ENCODE measurements around the gene GFAP. TPM values are rescaled to one million over a fixed set of nuclear protein-coding genes. Genes with fewer than 3 reads are reported as not detected.

GFAP gene
- total RNA-seq, 2 experiments from 2014 or later, result not detected

- Mint-ChIP-seq H3K4me1 (ENCODE audit: low read depth) (peaks cover 17% of the 10 kb centered on the region), H3K36me3 (ENCODE audit: low read depth) (no peaks in the 10 kb centered on the region), H3K27me3 (ENCODE audit: low read depth) (peaks cover 33% of the 10 kb centered on the region), H3K9me3 (ENCODE audit: insufficient read depth) (no peaks in the 10 kb centered on the region), H3K27ac (no peak overlapping the region), H3K4me3 (no peak overlapping the region)
- ChIA-PET CTCF (interaction anchor here (2.0 kb wide), 1 partner anchor 108 kb away, joined by 6 read pairs; no protein-coding TSS in a partner anchor), POLR2A (no interaction called here)
- DNase-seq, result no peak
- ATAC-seq, result no peak
Measured at GRCh38 chr17:44913676-44914075, 1.6 kb downstream of the GFAP start.

DNA sequence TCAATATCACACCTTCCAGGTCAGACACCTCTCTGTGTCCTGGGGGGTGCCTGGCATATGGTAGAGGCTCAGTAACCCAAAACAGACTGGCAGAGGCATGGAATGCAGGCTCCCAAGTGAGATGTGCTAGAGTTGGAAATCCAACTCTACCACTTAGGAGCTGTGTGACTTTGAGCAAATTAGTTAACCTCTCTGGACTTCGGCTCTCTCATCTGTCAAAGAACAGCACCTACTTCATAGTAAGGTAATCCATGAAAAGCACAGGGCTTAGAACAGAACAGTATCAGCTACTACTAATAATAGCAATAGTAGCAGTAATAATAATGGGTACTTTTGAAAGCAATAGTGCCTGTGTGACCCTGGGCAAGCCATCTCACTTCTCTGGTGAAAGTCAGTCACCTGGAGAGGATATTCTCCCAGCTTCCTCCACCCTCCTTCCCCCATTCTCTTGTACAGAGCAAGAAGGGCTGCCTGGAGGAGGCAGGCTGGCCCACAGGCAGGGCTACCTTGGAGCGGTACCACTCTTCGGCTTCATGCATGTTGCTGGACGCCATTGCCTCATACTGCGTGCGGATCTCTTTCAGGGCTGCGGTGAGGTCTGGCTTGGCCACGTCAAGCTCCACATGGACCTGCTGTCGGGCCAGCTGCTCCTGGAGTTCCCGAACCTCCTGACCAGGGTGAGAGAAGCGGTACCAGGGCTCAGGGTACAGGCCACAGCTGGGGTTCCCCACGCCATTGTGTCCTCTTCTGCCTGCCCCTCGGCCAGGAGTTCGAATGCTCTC, 2.3 kb downstream of the GFAP start:
- DNase-seq (no peak), ATAC-seq (no peak)
- Mint-ChIP-seq H3K4me1 (ENCODE audit: low read depth) (peaks cover 17% of the 10 kb centered on the region), H3K36me3 (ENCODE audit: low read depth) (no peaks in the 10 kb centered on the region), H3K27me3 (ENCODE audit: low read depth) (peaks cover 33% of the 10 kb centered on the region), H3K4me3 (no peak overlapping the region), H3K9me3 (ENCODE audit: insufficient read depth) (no peaks in the 10 kb centered on the region), H3K27ac (no peak overlapping the region)
- ChIA-PET CTCF (interaction anchor here (0.8 to 2.0 kb wide), 2 partner anchors 108 to 109 kb away, joined by 3 to 6 read pairs; no protein-coding TSS in a partner anchor), POLR2A (interaction anchor here (0.7 to 1.5 kb wide), 2 partner anchors 13 to 109 kb away, joined by 4 read pairs; no protein-coding TSS in a partner anchor)

- CTCF ChIA-PET, result interaction anchor here (0.7 to 2.8 kb wide), 9 partner anchors 9 to 224 kb away, joined by 3 to 26 read pairs (median 6); partner anchors contain the start of genes ACBD4 and EFTUD2
Measured at GRCh38 chr17:44911133-44912001, 3.9 kb downstream of the GFAP start.

DNA sequence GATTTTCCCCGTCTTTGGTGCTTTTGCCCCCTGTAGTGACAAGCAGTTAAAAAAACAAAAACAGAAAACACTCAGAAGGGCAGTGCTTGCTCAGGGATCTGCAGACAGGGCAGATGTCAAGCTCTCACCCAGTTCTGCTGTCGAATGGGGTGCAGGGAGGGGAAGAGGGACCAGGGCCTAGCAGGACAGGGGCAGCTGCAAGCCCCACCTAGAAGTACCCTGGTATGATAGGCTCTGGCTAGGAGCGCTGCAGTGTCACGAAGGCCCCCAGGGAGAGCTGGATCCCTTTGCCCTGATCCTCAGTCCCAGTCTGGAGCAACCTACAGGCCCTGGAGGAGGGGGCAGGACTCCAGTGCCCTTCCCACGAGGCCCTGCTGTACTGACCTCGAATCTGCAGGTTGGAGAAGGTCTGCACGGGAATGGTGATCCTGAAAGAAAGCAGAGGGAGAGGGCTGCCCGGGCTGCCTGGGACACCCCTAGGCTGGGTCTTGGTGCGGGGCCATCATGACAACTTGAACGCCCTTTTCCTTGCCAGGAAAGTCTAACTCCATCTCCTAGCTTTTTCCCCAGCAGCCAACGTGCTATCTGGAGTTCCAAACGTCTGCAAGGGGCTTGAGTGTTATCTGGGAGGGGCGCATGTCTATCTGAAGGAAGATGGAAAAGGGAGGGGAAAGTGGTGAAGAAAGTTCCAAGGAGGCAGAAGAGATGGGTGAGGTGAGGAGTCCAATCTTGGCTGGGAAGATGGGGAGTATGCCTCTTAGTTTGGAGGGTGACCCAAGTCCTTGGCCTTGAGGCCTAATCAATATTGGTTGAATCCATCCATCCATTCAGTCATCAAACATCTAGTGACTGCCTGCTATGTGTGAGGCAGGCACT, 4.8 kb downstream of the GFAP start:
- ChIA-PET POLR2A (interaction anchor here (0.8 to 2.4 kb wide), 2 partner anchors 11 to 21 kb away, joined by 3 to 9 read pairs; partner anchors contain the start of gene EFTUD2), CTCF (interaction anchor here (0.9 to 2.8 kb wide), 9 partner anchors 8 to 225 kb away, joined by 3 to 26 read pairs (median 6); partner anchors contain the start of genes ACBD4 and EFTUD2)
- no peaks in the 10 kb centered on the region for H3K9me3 Mint-ChIP-seq (ENCODE audit: insufficient read depth)
- H3K36me3 Mint-ChIP-seq (ENCODE audit: low read depth), result no peaks in the 10 kb centered on the region
- DNase-seq (no peak), ATAC-seq (no peak)
- peaks cover 33% of the 10 kb centered on the region for H3K27me3 Mint-ChIP-seq (ENCODE audit: low read depth)
- H3K4me1 Mint-ChIP-seq (ENCODE audit: low read depth), result peaks cover 17% of the 10 kb centered on the region
- no peak overlapping the region for H3K4me3 Mint-ChIP-seq
- H3K27ac Mint-ChIP-seq, result no peak overlapping the region

More at GRCh38 chr17:44911133-44912001, 3.9 kb downstream of the GFAP start:
- H3K27me3 Mint-ChIP-seq (ENCODE audit: low read depth), result peaks cover 33% of the 10 kb centered on the region
- H3K9me3 Mint-ChIP-seq (ENCODE audit: insufficient read depth), result no peaks in the 10 kb centered on the region
- POLR2A ChIA-PET, result interaction anchor here (0.8 to 2.4 kb wide), 3 partner anchors 12 to 110 kb away, joined by 3 to 9 read pairs (median 4); partner anchors contain the start of gene EFTUD2
- H3K27ac Mint-ChIP-seq, result no peak overlapping the region
- peak; percentile 72 for DNase-seq
- no peaks in the 10 kb centered on the region for H3K36me3 Mint-ChIP-seq (ENCODE audit: low read depth)
- no peak overlapping the region for H3K4me3 Mint-ChIP-seq
- peak; percentile 84 for ATAC-seq
- H3K4me1 Mint-ChIP-seq (ENCODE audit: low read depth), result peaks cover 17% of the 10 kb centered on the region

GRCh38 chr17:44909681-44910144, 5.6 kb downstream of the GFAP start:
- no peaks in the 10 kb centered on the region for H3K9me3 Mint-ChIP-seq (ENCODE audit: insufficient read depth)
- no peak overlapping the region for H3K4me3 Mint-ChIP-seq
- DNase-seq (no peak), ATAC-seq (no peak)
- ChIA-PET CTCF (interaction anchor here (1.0 to 2.8 kb wide), 7 partner anchors 9 to 226 kb away, joined by 3 to 26 read pairs (median 6); partner anchors contain the start of genes ACBD4 and EFTUD2), POLR2A (interaction anchor here (2.4 kb wide), 1 partner anchor 10 kb away, joined by 9 read pairs; the partner anchor contains the start of gene EFTUD2)
- H3K27me3 Mint-ChIP-seq (ENCODE audit: low read depth), result peaks cover 37% of the 10 kb centered on the region
- peaks cover 17% of the 10 kb centered on the region for H3K4me1 Mint-ChIP-seq (ENCODE audit: low read depth)
- H3K36me3 Mint-ChIP-seq (ENCODE audit: low read depth), result no peaks in the 10 kb centered on the region
- H3K27ac Mint-ChIP-seq, result no peak overlapping the region

GRCh38 chr17:44908761-44909326, 6.5 kb downstream of the GFAP start:
- H3K4me3 Mint-ChIP-seq, result no peak overlapping the region
- ChIA-PET POLR2A (interaction anchor here (2.4 kb wide), 1 partner anchor 10 kb away, joined by 9 read pairs; the partner anchor contains the start of gene EFTUD2), CTCF (interaction anchor here (1.0 to 2.6 kb wide), 2 partner anchors 9 to 35 kb away, joined by 3 to 26 read pairs; partner anchors contain the start of gene EFTUD2)
- no peaks in the 10 kb centered on the region for H3K36me3 Mint-ChIP-seq (ENCODE audit: low read depth)
- no peak overlapping the region for H3K27ac Mint-ChIP-seq
- peaks cover 17% of the 10 kb centered on the region for H3K4me1 Mint-ChIP-seq (ENCODE audit: low read depth)
- H3K27me3 Mint-ChIP-seq (ENCODE audit: low read depth), result peaks cover 37% of the 10 kb centered on the region
- no peaks in the 10 kb centered on the region for H3K9me3 Mint-ChIP-seq (ENCODE audit: insufficient read depth)
- no peak for ATAC-seq
- DNase-seq, result no peak

DNA sequence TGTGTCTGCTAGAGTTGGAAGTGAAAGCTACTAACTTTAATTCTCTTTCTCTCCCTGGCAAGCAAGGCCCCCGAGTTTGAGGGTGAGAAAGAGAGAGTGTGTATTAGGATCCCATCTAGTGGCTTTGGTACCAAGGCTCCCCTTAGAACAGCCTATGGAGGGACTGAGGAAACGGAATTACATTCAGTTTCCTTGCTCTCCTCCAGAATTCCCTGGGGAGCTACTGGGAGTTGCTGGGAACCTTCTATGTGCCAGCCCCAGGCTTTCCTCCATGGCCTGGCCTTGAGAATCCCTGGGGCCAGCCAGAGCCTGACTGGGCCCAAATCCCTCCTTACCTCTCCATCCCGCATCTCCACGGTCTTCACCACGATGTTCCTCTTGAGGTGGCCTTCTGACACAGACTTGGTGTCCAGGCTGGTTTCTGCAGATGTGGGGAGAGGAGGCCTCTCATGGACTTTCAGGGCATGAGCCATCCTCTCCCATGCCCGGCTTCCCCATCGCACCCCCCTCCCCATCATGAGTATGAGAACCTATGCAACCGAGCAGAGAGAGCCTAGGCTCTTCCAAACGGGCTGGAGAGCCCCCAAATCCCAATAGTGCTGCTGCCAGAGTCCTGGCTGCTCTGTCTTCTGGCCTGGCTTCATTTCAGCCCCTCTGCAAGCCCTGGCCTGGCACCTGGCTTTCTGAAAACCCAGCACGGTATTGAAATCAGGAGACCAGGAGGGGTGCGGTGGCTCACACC, 7.4 kb downstream of the GFAP start:
- H3K27me3 Mint-ChIP-seq (ENCODE audit: low read depth), result peaks cover 30% of the 10 kb centered on the region
- no peaks in the 10 kb centered on the region for H3K36me3 Mint-ChIP-seq (ENCODE audit: low read depth)
- peaks cover 13% of the 10 kb centered on the region for H3K4me1 Mint-ChIP-seq (ENCODE audit: low read depth)
- no peak overlapping the region for H3K4me3 Mint-ChIP-seq
- H3K27ac Mint-ChIP-seq, result no peak overlapping the region
- ChIA-PET POLR2A (no interaction called here), CTCF (interaction anchor here (0.6 kb wide), 1 partner anchor 192 kb away, joined by 3 read pairs; no protein-coding TSS in a partner anchor)
- DNase-seq (no peak), ATAC-seq (no peak)
- H3K9me3 Mint-ChIP-seq (ENCODE audit: insufficient read depth), result no peaks in the 10 kb centered on the region

DNA sequence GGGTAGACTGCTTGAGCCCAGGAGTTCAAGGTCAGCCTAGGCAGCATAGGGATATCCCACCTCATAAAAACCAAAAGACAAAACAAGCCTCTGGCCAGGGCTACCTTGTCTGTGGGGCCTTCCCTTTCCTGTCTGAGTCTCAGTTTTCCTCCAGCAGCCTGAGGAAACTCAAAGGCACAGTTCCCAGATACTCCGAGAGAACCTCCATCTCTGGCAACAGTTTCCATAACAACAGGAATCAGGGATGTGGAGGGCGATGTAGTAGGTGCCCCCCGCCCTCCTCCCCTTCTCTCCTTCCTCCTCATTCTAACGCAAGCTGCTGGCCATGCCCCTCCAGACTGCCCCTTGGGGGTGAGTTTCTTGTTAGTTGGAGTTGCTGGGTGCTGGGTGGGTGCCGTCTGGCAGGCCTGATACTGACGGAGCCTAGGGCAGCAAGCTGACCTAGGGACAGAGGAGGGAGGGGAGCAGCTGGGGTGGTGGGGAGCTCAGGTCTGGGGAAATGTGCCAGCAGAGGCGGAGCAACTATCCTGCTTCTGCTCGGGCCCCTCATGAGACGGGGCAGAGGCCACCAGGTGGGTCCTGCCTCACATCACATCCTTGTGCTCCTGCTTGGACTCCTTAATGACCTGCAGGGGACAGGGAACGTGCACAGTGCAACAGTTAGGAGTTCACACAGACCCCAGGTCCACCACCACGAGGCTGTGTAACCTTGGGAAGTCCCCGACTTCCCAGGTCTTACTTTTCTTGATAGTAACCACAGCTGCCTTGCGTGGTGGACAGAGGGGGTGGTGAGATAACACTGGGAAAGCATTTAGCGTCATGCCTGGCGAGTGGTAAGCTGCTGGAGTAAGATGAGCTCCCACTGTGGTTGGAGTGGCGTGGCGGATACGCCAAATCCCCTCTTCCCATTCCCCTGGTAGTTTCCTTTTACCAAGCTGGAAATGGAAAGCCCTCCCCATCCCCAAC, 8.3 kb downstream of the GFAP start:
- H3K27ac Mint-ChIP-seq, result no peak overlapping the region
- H3K27me3 Mint-ChIP-seq (ENCODE audit: low read depth), result peaks cover 22% of the 10 kb centered on the region
- H3K36me3 Mint-ChIP-seq (ENCODE audit: low read depth), result no peaks in the 10 kb centered on the region
- ATAC-seq (no peak), DNase-seq (no peak)
- POLR2A ChIA-PET, result no interaction called here
- H3K4me3 Mint-ChIP-seq, result no peak overlapping the region
- no peaks in the 10 kb centered on the region for H3K9me3 Mint-ChIP-seq (ENCODE audit: insufficient read depth)
- CTCF ChIA-PET, result interaction anchor here (0.6 kb wide), 1 partner anchor 193 kb away, joined by 3 read pairs; no protein-coding TSS in a partner anchor
- H3K4me1 Mint-ChIP-seq (ENCODE audit: low read depth), result peaks cover 9% of the 10 kb centered on the region

DNA sequence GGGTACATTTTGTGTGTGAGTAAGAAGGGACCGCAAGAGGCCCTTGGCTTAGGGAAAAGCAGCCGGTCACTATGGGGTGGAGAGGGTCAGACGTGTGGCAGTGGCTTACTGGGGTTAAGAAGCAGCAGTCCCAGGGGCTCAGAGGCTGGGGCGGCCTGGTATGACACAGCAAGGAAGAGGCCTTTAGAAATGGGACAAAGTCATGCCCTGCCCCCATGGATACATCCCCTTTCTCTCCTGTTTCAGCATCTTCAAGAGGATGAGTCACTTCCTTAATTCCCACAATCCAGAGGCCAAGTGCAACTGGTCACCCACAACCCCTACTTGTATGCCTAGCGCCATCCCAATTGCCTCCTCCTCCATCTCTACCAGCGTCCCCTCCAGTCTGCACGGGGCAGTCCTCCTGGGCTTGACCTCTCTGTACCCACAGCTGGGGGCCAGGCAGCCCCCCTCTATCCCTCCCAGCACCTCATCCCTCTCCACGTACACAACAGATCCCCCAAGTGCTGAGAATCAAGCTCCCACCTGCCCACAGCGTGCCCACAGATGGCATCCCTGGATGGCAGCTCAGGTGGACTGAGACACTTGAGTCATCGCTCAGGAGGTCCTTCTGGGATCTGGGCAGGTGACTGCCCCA, 9.2 kb downstream of the GFAP start:
- ATAC-seq, result no peak
- H3K36me3 Mint-ChIP-seq (ENCODE audit: low read depth), result no peaks in the 10 kb centered on the region

More for the DNA sequence above, 9.2 kb downstream of the GFAP start:
- no peaks in the 10 kb centered on the region for H3K9me3 Mint-ChIP-seq (ENCODE audit: insufficient read depth)
- DNase-seq, result no peak
- CTCF ChIA-PET, result no interaction called here
- POLR2A ChIA-PET, result no interaction called here
- H3K4me3 Mint-ChIP-seq, result no peak overlapping the region
- peaks cover 16% of the 10 kb centered on the region for H3K27me3 Mint-ChIP-seq (ENCODE audit: low read depth)
- peaks cover 5% of the 10 kb centered on the region for H3K4me1 Mint-ChIP-seq (ENCODE audit: low read depth)
- H3K27ac Mint-ChIP-seq, result no peak overlapping the region

Data from activated CD8-positive, alpha-beta T cell treated with anti-CD3 and anti-CD28 coated beads, Interleukin-2, amount 10 ng/mL, durations not matched to agents 7 days and 5 days (primary cell).